ENCODE data around the gene FOLR2.

GRCh38 chr11:72227316-72228228 is 11.0 kb downstream of the FOLR2 start:
- TF ChIP-seq YY1 (IDR thresholded peaks at IDR 0.05; ENCODE audit: insufficient read depth, insufficient read length), result no peak
- no peak for TF ChIP-seq SUZ12 (IDR thresholded peaks at IDR 0.05; ENCODE audit: extremely low read depth, insufficient read depth, insufficient read length)
- TF ChIP-seq ZNF274 (IDR thresholded peaks at IDR 0.05; ENCODE audit: low read depth, low read length), result no peak

Data from NT2/D1 (cell line).